Endometrium (tissue), 2 donors: ENCODE measurements around the gene B3GNT3.

Source experiments
- FAIRE-seq: peaks from 2 replicates; lab custom pipeline; 2012; peaks lifted over from hg19 to GRCh38; lab: Jason Lieb, UNC
- donor health status: control.
- donor health status: control.

Gene B3GNT3

GRCh38 chr19:17794731-17795494 lies at the start of gene B3GNT3:
Gene B3GNT3 (plus strand): TSS chr19:17795138. CDS start chr19:17807808, 12,670 bp downstream.
- FAIRE-seq, result no peak

GRCh38 chr19:17747205-17748098 lies 47.5 kb upstream of the B3GNT3 start:
- FAIRE-seq, result no peak

- no peak for FAIRE-seq
Observed at GRCh38 chr19:17748884-17749638, 45.9 kb upstream of the B3GNT3 start.

- no peak for FAIRE-seq
Observed at GRCh38 chr19:17749912-17750317, 45.0 kb upstream of the B3GNT3 start.

- FAIRE-seq, result no peak
Observed at GRCh38 chr19:17751103-17751911, 43.6 kb upstream of the B3GNT3 start, which contains the start of gene FCHO1. Gene FCHO1 (plus strand): TSS chr19:17751477. CDS start chr19:17755165, 3,688 bp downstream.

GRCh38 chr19:17751912-17752273 lies 43.0 kb upstream of the B3GNT3 start:
- FAIRE-seq, result no peak

GRCh38 chr19:17752865-17753639 lies 41.9 kb upstream of the B3GNT3 start:
- no peak for FAIRE-seq

- no peak for FAIRE-seq
Observed at GRCh38 chr19:17753976-17754375, 41.0 kb upstream of the B3GNT3 start.

GRCh38 chr19:17754634-17755442 lies 40.1 kb upstream of the B3GNT3 start:
- no peak for FAIRE-seq

GRCh38 chr19:17755443-17755890 lies 39.5 kb upstream of the B3GNT3 start:
- FAIRE-seq, result no peak

- FAIRE-seq, result no peak
Observed at GRCh38 chr19:17755977-17756670, 38.8 kb upstream of the B3GNT3 start.

GRCh38 chr19:17757125-17757524 lies 37.8 kb upstream of the B3GNT3 start:
- no peak for FAIRE-seq

- no peak for FAIRE-seq
Observed at GRCh38 chr19:17758515-17758914, 36.4 kb upstream of the B3GNT3 start.

GRCh38 chr19:17761148-17761547 lies 33.8 kb upstream of the B3GNT3 start:
- FAIRE-seq, result no peak

- no peak for FAIRE-seq
Observed at GRCh38 chr19:17762505-17763229, 32.3 kb upstream of the B3GNT3 start.

GRCh38 chr19:17764348-17764747 lies 30.6 kb upstream of the B3GNT3 start:
- FAIRE-seq, result no peak

- FAIRE-seq, result no peak
Observed at GRCh38 chr19:17765069-17765618, 29.8 kb upstream of the B3GNT3 start.

GRCh38 chr19:17766543-17767131 lies 28.3 kb upstream of the B3GNT3 start:
- FAIRE-seq, result no peak
